MM.1S (cell line): ENCODE data around the gene MDGA2.

Source experiments
- DNase-seq: peaks from one replicate; pipeline ENCODE4 v3.0.0-alpha.2; 2015
- H2AFZ ChIP-seq: fragments of 300-600 bp; sonication (generic); 2 replicates; pipeline ENCODE4 v1.6.0; 2016; ENCODE audit warnings: antibody characterized with exemption, low read length
- H3F3A ChIP-seq: fragments of 300-600 bp; sonication (generic); 2 replicates; pipeline ENCODE4 v1.6.1; 2016; ENCODE audit warnings: mild to moderate bottlenecking, antibody characterized with exemption, low read length, moderate library complexity, mixed read lengths; ENCODE audit not compliant: insufficient read depth
- H3K27ac ChIP-seq: fragments of 300-600 bp; sonication (generic); 2 replicates; pipeline ENCODE4 v1.5.1; 2016; ENCODE audit warnings: mild to moderate bottlenecking, low read length
- H3K27me3 ChIP-seq: fragments of 300-600 bp; sonication (generic); replicated peaks from 2 replicates; pipeline ENCODE4 v1.6.0; 2016; ENCODE audit warnings: low read length; ENCODE audit not compliant: insufficient read depth
- H3K36me3 ChIP-seq: fragments of 300-600 bp; sonication (generic); replicated peaks from 2 replicates; pipeline ENCODE4 v1.6.1; 2016; ENCODE audit warnings: mild to moderate bottlenecking, low read length, mixed read lengths; ENCODE audit not compliant: insufficient read depth
- H3K4me1 ChIP-seq: fragments of 300-600 bp; sonication (generic); 2 replicates; pipeline ENCODE4 v1.6.1; 2016; ENCODE audit warnings: low read length, mixed read lengths
- H3K4me2 ChIP-seq: fragments of 300-600 bp; sonication (generic); 2 replicates; pipeline ENCODE4 v1.6.0; 2016; ENCODE audit warnings: low read depth, low read length
- H3K4me3 ChIP-seq: fragments of 300-600 bp; sonication (generic); 2 replicates; pipeline ENCODE4 v1.5.1; 2016; ENCODE audit warnings: low read length, mixed read lengths
- H3K79me2 ChIP-seq: fragments of 300-600 bp; sonication (generic); 2 replicates; pipeline ENCODE4 v1.6.1; 2016; ENCODE audit warnings: mixed run types, low read length, mixed read lengths
- H3K9ac ChIP-seq: fragments of 300-600 bp; sonication (generic); 2 replicates; pipeline ENCODE4 v1.6.1; 2016; ENCODE audit warnings: low read length, mixed read lengths
- H3K9me2 ChIP-seq: fragments of 300-600 bp; sonication (generic); replicated peaks from 2 replicates; pipeline ENCODE4 v1.6.1; 2016; ENCODE audit warnings: mild to moderate bottlenecking, low read length, mixed read lengths; ENCODE audit not compliant: insufficient read depth
- H3K9me3 ChIP-seq: fragments of 300-600 bp; sonication (generic); replicated peaks from 2 replicates; pipeline ENCODE4 v1.6.1; 2016; ENCODE audit warnings: mild to moderate bottlenecking, low read length, mixed read lengths; ENCODE audit not compliant: insufficient read depth
- H4K20me1 ChIP-seq: fragments of 300-600 bp; sonication (generic); 2 replicates; pipeline ENCODE4 v1.6.1; 2016; ENCODE audit warnings: mild to moderate bottlenecking, low read length, moderate library complexity, mixed read lengths; ENCODE audit not compliant: insufficient read depth
- CTCF ChIP-seq: fragments of 300-600 bp; sonication (generic); IDR thresholded peaks from 2 replicates; pipeline ENCODE4 v1.5.1; 2016; ENCODE audit warnings: antibody characterized with exemption, low read length, mixed read lengths
- EZH2 ChIP-seq: fragments of 300-600 bp; sonication (generic); optimal IDR thresholded peaks from 2 replicates; pipeline ENCODE3; 2017; ENCODE audit warnings: low read depth, mild to moderate bottlenecking, antibody characterized with exemption, low read length, mixed read lengths
- EZH2phosphoT487 ChIP-seq: fragments of 300-600 bp; sonication (generic); IDR thresholded peaks from 2 replicates; pipeline ENCODE4 v1.6.1; 2018; ENCODE audit warnings: antibody characterized with exemption, low read length

Gene MDGA2

GRCh38 chr14:47259796-47260195 is 415.6 kb downstream of the MDGA2 start:
- Histone ChIP-seq H3K27me3 (no peaks in the 10 kb centered on the region), H3K9ac (no peak overlapping the region), H2AFZ (no peak overlapping the region), H4K20me1 (no peaks in the 10 kb centered on the region), H3K9me2 (no peaks in the 10 kb centered on the region), H3K4me1 (no peaks in the 10 kb centered on the region), H3K4me2 (no peak overlapping the region), H3F3A (no peaks in the 10 kb centered on the region), H3K9me3 (no peaks in the 10 kb centered on the region), H3K36me3 (no peaks in the 10 kb centered on the region), H3K4me3 (no peak overlapping the region), H3K27ac (no peak overlapping the region), H3K79me2 (no peaks in the 10 kb centered on the region)
- TF ChIP-seq EZH2phosphoT487, result no peak
- TF ChIP-seq CTCF, result no peak
- no peak for TF ChIP-seq EZH2
- DNase-seq, result no peak

- no peaks in the 10 kb centered on the region for H4K20me1 ChIP-seq
- H3K4me2 ChIP-seq, result no peak overlapping the region
- TF ChIP-seq CTCF (no peak), EZH2 (no peak), EZH2phosphoT487 (no peak)
- no peak overlapping the region for H2AFZ ChIP-seq
- no peaks in the 10 kb centered on the region for H3K9me3 ChIP-seq
- no peak overlapping the region for H3K4me3 ChIP-seq
- H3K79me2 ChIP-seq, result no peaks in the 10 kb centered on the region
- H3K27ac ChIP-seq, result no peak overlapping the region
- H3F3A ChIP-seq, result no peaks in the 10 kb centered on the region
- no peak overlapping the region for H3K9ac ChIP-seq
- DNase-seq, result no peak
- no peaks in the 10 kb centered on the region for H3K27me3 ChIP-seq
- H3K4me1 ChIP-seq, result no peaks in the 10 kb centered on the region
- H3K9me2 ChIP-seq, result no peaks in the 10 kb centered on the region
- no peaks in the 10 kb centered on the region for H3K36me3 ChIP-seq
Measured at GRCh38 chr14:47257013-47257412, 418.4 kb downstream of the MDGA2 start.

GRCh38 chr14:47252802-47253201 is 422.6 kb downstream of the MDGA2 start:
- Histone ChIP-seq H3K9ac (no peak overlapping the region), H3K79me2 (no peaks in the 10 kb centered on the region), H3K27ac (no peak overlapping the region), H3K9me3 (no peaks in the 10 kb centered on the region), H3K4me1 (no peaks in the 10 kb centered on the region), H3K27me3 (no peaks in the 10 kb centered on the region), H3K4me3 (no peak overlapping the region), H2AFZ (no peak overlapping the region), H3K4me2 (no peak overlapping the region), H4K20me1 (no peaks in the 10 kb centered on the region), H3K9me2 (no peaks in the 10 kb centered on the region), H3K36me3 (no peaks in the 10 kb centered on the region), H3F3A (no peaks in the 10 kb centered on the region)
- TF ChIP-seq EZH2phosphoT487 (no peak), EZH2 (no peak), CTCF (no peak)
- no peak for DNase-seq
